Measurements from ENCODE around the gene TMEM258. TPM values are rescaled to one million over a fixed set of nuclear protein-coding genes. Genes with fewer than 3 reads are reported as not detected.

Gene TMEM258
- 30.8 and 38.4 TPM in 2 replicates for total RNA-seq

GRCh38 chr11:61792310-61793082, at the start of gene TMEM258, which contains the start of gene FEN1:
Gene TMEM258 (minus strand): TSS chr11:61792599. CDS start chr11:61792558, 41 bp downstream.
Gene FEN1 (plus strand): TSS chr11:61792911. CDS start chr11:61795362, 2,451 bp downstream.

GRCh38 chr11:61827571-61828378, 35.4 kb upstream of the TMEM258 start, which contains the start of gene FADS2:
Gene FADS2 (plus strand): TSS chr11:61828300. CDS start chr11:61828391, 91 bp downstream.

GRCh38 chr11:61816736-61817455, 24.5 kb upstream of the TMEM258 start, which contains the start of gene FADS1:
Gene FADS1 (minus strand): TSS chr11:61817003. CDS start chr11:61816929, 74 bp downstream.

GRCh38 chr11:61752117-61752924, 40.1 kb downstream of the TMEM258 start, which contains the start of gene MYRF:
Gene MYRF (plus strand): TSS chr11:61752636. CDS start chr11:61752745, 109 bp downstream.

Other genes starting within 250 kb of the TMEM258 start
- gene SYT7, start 211.5 kb downstream of the TMEM258 start, total RNA-seq = 13.4 and 17.6 TPM in 2 replicates
- gene DAGLA, start 112.2 kb downstream of the TMEM258 start, total RNA-seq = under 0.01 and 0.96 TPM in 2 replicates
- under 0.01 and 0.72 TPM in 2 replicates for gene MYRF, start 40.0 kb downstream of the TMEM258 start, total RNA-seq
- gene FEN1, start 312 bp upstream of the TMEM258 start, total RNA-seq = 3.2 and 12.5 TPM in 2 replicates
- 40.2 and 79.7 TPM in 2 replicates for gene FADS1, start 24.4 kb upstream of the TMEM258 start, total RNA-seq
- 63.5 and 143 TPM in 2 replicates for gene FADS2, start 35.7 kb upstream of the TMEM258 start, total RNA-seq
- gene FADS3, start 98.9 kb upstream of the TMEM258 start, total RNA-seq = 22.6 and 97.4 TPM in 2 replicates
- gene RAB3IL1, start 125.0 kb upstream of the TMEM258 start, total RNA-seq = 1.1 and 1.9 TPM in 2 replicates
- 1.5 and 1.7 TPM in 2 replicates for gene BEST1, start 157.8 kb upstream of the TMEM258 start, total RNA-seq
- 1,587 and 1,777 TPM in 2 replicates for gene FTH1, start 175.0 kb upstream of the TMEM258 start, total RNA-seq

Measured in tracheal epithelial cell (primary cell).